GM12874 (cell line): ENCODE measurements around the gene BEND3.

Experiments
- CTCF ChIP-seq: IDR thresholded peaks from 2 replicates; pipeline ENCODE4 v1.5.1; 2011; ENCODE audit warnings: low read depth, mild to moderate bottlenecking, control low read depth, low read length, moderate library complexity; ENCODE audit not compliant: insufficient read depth

BEND3 gene

GRCh38 chr6:107144014-107144413, 28.7 kb upstream of the BEND3 start:
- no peak for TF ChIP-seq CTCF

GRCh38 chr6:107140581-107140980, 25.3 kb upstream of the BEND3 start:
- no peak for TF ChIP-seq CTCF

GRCh38 chr6:107132330-107132954, 17.1 kb upstream of the BEND3 start:
- peak; percentile 20; the same call in 1 of the 2 replicates for TF ChIP-seq CTCF

- TF ChIP-seq CTCF = no peak
Measured at GRCh38 chr6:107129370-107129925, 14.1 kb upstream of the BEND3 start.

- TF ChIP-seq CTCF = no peak
Measured at GRCh38 chr6:107128577-107128976, 13.3 kb upstream of the BEND3 start.

GRCh38 chr6:107128175-107128574, 12.9 kb upstream of the BEND3 start:
- TF ChIP-seq CTCF = no peak

GRCh38 chr6:107125771-107126170, 10.5 kb upstream of the BEND3 start:
- TF ChIP-seq CTCF = no peak
